Middle frontal gyrus (tissue), 1 donor: ENCODE data around the gene KCNJ12.
"Not testable (repeated sequence)": the region's sequence is repeated elsewhere in the genome, so short reads cannot be mapped to it uniquely, and the experiment has no call there.

ENCODE experiments used
- DNase-seq: peaks from one replicate; pipeline ENCODE4 v3.0.0-alpha.2; 2015; ENCODE audit warnings: low spot score; ENCODE audit errors: extremely low spot score

KCNJ12 gene

DNA sequence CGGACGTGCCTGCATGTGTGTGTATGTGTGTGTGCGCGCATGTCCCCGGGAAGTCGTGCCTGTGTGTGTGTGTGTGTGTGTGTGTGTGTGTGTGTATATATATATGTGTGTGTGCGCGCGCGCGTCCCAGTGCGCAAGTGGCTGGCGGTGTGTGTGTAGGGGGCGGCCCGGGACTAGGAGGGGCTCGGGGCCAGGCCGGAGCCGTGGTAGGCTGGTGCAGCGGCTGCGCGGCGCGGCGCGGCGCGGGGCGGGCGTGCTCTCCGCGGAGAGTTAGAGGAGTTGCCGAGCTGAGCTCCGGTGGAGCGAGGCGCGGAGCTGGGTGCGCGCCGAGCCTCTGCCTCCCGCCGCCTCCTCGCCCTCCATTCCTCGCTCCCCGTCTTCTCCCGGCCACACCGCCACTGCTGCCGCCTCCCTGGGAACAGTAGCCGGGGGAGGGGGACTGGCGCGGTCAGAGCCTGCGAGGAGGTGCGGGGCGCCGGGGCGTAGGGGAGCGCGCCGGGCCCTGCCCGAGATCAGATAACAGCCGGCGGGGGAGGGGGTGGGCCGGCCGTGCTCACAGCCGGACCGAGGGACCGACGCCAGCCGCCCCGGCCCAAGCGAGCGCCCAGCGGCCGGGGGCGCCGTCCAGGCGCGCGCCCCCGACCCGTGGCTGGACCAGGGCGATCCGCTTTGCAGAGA lies at the start of gene KCNJ12:
TSS of gene KCNJ12 (plus strand) at position 277 of the 678 bp plus-strand sequence. CDS start 38,986 bp downstream, outside the sequence.
- DNase-seq, result peak; percentile 8

DNA sequence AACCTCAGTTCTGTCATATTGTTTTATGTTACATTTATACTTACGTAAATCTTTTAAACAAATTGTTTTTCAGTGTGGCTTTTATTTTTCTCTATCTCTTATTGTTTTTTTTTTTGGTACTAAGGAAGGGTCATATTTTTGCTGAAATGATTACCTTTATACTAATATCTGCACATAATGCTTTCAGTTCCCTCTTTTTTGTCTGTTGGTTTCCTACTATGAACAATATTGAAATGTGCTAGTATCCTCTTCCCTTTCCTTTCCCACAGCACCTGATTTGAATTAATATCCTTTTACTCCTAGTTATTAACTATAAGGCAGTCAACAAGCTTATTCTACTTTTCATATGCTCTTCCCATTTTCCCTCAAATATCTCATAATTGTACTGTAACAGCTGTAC lies 48.2 kb upstream of the KCNJ12 start:
- DNase-seq, result not testable (repeated sequence)

- DNase-seq, result not testable (repeated sequence)
Measured at GRCh38 chr17:21328778-21329177, 47.4 kb upstream of the KCNJ12 start.

- DNase-seq, result no peak
Measured at GRCh38 chr17:21330436-21331160, 45.6 kb upstream of the KCNJ12 start.

DNA sequence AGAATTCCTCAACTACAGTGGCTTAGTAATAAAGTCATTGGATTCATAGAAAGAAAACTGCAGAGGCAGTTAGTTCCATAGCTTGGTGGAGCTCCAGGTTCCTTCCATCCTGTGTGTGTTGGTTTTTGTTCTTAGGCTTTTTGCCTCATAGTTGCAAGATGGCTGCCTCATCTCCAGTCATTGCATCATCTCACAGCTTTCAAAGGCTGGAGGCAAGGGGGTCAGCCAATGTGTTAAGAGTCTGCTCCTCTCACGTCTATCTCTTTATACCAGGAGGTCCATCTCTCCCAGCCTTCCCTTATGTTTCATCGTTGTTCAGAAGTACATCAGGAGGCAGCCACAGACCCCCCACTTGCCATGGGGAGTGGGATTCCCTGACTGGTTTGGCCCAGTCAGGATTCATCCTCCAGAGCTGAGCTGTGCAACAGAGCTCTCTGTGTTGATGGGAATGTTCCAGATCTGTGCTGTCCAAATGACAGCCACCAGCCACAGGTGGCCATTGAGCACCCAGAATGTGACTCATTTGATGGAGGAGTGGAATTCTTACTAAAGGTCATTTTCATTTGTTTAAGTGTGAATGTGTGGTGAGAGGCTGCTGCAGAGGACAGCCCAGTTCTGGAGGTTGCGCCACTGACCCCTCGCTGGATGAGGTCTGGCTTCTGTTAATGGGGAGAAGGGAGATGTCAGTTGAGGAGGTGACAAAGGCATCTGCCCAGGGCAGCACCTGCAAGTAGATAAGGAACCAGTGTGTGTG lies 39.4 kb upstream of the KCNJ12 start:
- DNase-seq, result not testable (repeated sequence)

DNA sequence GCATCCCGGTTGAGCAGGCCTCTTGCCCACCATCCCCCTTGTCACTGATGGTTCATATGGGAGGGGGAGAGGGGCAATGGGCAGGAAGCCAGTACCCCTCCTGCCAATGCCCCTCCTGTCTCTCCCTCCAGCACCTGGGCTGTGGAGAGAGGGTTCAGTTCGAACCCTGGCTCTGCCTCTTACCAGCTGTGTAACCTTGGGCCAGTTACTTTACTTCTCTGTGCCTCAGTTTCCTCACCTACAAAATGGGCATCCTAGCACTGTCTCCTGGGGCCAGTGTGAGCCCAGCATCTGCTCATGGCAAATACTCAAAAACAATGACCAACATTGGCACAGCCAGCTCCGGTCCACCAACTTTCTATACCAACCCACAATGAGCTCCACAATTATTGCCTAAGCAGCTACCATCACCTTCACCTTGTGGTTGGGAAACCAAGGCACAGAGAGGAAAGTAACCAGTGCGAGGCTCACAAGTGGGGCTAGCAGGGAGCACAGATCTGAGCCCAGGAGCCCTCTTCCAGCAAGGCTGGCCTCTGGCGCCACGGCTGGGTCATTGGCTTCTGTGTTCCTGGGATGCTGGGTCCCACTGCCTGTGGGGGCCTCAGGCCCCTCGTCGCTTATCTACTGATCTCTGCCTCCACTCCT lies 38.1 kb upstream of the KCNJ12 start:
- not testable (repeated sequence) for DNase-seq

- no peak for DNase-seq
Measured at GRCh38 chr17:21339011-21339410, 37.1 kb upstream of the KCNJ12 start.

GRCh38 chr17:21339571-21339970 lies 36.6 kb upstream of the KCNJ12 start:
- DNase-seq, result not testable (repeated sequence)

- not testable (repeated sequence) for DNase-seq
Measured at GRCh38 chr17:21340407-21340806, 35.8 kb upstream of the KCNJ12 start.

- DNase-seq, result not testable (repeated sequence)
Measured at GRCh38 chr17:21341279-21341678, 34.9 kb upstream of the KCNJ12 start.

- not testable (repeated sequence) for DNase-seq
Measured at GRCh38 chr17:21341925-21342540, 34.1 kb upstream of the KCNJ12 start.

- DNase-seq, result not testable (repeated sequence)
Measured at GRCh38 chr17:21343061-21343949, 32.9 kb upstream of the KCNJ12 start.

- DNase-seq, result not testable (repeated sequence)
Measured at GRCh38 chr17:21344801-21345200, 31.4 kb upstream of the KCNJ12 start.

GRCh38 chr17:21345236-21345635 lies 30.9 kb upstream of the KCNJ12 start:
- DNase-seq, result no peak

GRCh38 chr17:21346107-21346506 lies 30.1 kb upstream of the KCNJ12 start:
- not testable (repeated sequence) for DNase-seq

DNA sequence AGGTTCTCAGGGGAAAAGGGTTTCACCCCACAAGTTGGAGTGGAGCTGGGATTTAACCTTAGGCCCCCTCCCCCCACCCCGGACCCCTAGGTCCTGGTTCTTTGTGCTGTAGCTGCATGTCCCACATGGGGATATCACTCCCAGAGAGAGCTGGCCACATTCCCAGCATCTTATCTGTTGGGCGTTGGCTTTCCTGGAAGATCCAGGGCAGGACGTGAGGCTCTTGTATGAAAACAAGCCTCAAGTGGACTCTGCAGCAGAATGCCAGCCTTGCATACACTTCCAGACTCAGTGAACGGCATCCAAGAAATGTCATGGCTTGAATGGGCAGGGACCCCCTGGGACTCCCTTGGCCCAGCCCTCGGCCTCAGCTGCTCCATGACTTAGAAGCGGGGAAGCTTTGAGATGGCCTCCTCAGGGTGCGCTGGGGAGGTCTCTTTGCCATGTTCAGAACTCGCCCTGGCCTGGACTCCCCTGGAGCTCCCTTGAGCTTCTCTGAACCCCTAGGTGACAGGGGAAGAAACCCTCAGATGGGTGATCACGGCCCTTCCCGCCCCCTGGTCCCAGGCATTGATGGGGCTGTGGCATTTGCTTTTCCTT lies 29.4 kb upstream of the KCNJ12 start:
- DNase-seq, result not testable (repeated sequence)

DNA sequence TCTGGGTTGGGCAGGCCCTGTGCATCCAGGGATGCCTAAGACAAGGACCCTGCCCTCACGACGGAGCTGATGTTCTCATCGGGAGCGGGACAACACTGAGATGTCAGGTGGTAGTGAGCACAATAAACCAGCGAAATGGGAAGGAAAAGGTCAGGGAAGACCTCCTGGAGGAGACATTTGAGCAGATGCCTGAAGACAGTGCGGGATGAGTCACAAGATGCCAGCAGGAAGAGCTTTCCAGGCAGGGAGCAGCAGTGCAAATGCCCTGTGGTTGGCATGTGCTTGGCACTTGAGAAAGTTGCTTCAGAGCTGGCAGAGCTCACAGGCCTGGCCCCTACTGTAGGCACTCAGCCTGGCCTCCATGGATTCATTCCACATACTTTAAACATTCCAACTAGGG lies 28.5 kb upstream of the KCNJ12 start:
- DNase-seq, result not testable (repeated sequence)

GRCh38 chr17:21348081-21348925 lies 27.9 kb upstream of the KCNJ12 start:
- not testable (repeated sequence) for DNase-seq

- DNase-seq, result not testable (repeated sequence)
Measured at GRCh38 chr17:21348926-21349261, 27.3 kb upstream of the KCNJ12 start.
